HG03432 (cell line): ENCODE data around the gene NAT10.

Source experiments
- ATAC-seq: cut with Tn5 transposase; IDR thresholded peaks from one replicate; pipeline ENCODE4 v1.9.1; 2021; ENCODE audit warnings: mild to moderate bottlenecking, moderate library complexity; ENCODE audit not compliant: unreplicated experiment

Gene NAT10

DNA sequence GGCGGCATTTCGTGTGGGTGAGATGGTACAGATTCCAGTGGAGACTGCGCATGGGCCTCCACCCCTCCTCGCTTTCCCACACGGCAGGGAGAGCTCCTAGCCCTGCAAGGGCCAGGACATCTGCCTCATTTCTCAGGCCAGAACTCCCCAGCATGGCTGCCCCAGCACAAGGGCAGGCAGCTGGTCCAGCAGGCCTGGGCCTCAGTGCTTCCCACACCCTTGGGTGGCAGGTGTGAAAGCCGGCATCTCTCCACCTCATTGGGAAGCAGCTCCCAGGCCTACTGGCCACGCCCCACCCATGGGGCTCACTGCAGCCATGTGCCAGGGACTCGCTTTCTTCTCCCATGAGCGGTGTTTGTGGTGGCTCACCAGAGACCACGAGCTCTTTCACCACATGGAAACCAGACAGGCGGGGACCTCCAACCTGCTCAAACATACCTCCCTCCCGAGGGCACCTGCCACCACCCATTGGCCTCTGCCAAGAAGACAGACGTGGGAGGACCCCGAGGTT is 79.1 kb downstream of the NAT10 start:
- no peak for ATAC-seq

DNA sequence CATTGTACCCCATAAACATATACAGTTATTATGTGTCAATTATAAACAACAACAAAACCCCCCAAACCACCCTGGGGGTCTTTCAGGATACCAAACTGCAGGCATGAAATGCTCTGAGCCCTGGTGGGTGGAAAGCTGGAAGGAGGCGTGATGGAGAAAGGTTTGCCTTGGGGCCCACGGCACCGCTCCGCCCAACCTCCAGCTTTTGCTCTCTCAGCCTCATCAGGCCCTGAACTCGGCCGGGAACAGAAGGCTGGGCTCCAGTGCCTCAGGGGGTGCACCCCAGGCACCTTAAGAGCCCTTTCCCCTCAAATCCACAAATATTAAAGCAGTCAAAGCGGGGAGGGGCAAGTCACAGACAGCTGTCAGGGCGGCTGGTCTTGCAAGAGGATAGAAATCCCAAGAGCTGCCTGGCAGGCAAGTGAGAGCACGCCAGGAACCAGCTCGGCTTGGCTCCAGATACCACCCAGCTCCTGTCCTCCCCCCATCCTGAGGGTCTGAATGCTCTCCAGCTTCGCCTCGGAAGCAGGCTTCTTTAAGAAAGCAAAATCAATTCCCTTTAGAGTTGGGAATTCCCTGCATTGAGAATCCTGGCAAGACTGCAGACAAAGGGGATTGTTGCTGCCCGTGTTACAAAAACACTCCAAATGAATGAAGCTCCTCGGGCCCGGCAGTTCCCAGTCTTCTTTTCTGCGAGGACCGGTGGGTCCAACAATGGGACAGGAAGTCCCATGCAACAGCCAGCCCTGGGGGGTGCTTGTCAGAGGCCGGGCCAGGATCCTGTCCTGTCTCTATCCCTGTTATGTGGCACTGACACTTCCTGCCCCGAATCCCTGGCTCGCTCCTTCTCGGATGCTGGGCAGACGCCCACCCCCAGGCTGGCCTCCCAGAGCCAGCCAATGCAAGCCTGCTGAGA is 80.8 kb downstream of the NAT10 start:
- ATAC-seq, result no peak

DNA sequence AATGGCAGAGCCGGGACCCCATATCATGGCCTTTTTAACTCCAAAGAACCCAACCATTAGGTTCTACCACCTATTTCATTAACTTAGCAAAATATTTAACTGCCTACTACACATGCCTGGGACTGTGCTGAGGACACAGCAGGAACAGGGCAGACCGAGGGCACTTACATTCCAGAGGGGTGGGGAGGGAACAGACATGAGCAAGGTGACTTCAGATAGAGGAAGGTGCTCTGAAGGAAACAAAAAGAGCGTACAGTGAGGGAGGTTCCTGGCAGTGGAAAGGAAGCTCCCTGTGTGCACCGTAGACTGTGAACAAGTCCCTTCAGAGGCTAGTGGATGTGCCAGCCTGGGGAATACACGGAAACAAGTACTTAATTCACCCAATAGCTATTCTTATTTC is 82.8 kb downstream of the NAT10 start:
- ATAC-seq, result no peak

DNA sequence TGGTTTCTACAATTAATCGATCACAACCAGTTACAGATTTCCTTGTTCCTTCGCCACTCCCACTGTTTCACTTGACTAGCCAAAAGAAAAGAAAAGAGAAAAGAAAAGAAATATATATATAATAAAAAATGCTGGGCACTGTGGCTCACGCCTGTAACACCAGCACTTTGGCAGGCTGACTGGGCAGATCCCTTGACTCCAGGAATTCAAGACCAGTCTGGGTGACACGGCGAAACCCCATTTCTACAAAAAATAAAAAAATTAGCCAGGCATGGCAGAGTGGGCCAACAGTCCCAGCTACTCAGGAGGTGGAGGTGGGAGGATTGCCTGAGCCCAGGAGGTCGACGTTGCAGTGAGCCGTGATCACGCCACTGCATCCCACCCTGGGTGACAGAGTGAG is 83.8 kb downstream of the NAT10 start:
- no peak for ATAC-seq

DNA sequence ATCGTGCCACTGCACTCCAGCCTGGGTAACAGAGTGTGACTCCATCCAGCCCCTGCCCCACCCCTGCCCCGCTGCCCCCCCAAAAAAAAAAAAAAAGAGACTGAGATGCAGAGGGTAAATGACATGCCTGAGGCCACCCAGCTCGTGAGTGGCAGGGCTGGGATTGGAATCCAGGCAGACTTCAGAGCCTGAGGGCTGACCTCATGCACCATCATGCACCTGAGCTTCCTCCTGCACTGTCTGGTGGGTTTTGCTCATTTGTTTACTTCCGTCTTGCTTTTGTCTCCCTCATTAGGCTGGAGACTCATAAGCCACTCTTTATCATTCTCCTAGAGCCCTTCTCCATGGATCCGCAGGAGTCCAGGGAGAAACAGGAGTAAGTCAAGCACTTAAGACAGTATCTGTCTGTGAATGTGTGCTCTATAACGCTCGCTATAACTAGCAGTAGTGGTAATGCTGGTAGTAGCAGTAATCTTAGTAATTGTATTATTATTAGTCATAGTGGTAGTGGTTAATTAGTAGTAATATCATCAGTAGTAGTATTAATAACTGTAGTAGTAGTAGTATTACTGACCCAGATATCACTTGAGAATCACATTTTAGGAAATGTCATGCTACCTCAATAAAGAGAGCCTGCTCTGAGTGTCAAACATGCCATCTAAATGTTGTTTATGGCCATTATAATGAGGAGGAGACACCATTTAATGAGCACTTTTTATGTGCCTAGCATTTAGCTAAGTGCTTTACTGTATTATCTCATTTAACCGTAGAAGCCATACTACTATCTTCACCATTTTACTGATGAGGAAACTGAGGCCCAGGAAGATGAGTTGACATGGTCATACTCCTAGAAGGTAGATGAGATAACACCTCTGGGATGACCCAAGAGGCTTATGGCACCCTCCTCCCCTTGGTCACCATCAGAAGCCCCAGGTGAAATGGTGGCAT is 85.0 kb downstream of the NAT10 start:
- no peak for ATAC-seq

DNA sequence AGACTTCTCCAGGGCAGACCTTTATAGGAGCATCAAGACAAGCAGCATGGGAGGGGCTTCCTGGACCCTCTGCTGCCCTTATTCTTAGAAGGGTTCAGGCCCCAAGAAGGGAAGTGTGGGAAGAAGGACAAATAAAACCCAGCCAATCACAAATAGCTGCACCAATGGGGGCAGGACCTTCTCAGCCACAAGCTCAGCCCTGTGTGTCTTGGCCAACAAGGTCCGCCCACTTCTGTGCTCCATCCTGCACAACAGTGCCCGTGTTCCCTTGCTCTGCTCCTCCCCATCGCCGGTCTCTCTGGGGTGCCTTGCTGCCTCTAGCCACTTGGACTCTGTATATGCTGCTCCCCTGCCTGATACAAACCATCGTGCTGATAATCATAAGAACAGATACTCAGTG is 86.1 kb downstream of the NAT10 start:
- no peak for ATAC-seq

DNA sequence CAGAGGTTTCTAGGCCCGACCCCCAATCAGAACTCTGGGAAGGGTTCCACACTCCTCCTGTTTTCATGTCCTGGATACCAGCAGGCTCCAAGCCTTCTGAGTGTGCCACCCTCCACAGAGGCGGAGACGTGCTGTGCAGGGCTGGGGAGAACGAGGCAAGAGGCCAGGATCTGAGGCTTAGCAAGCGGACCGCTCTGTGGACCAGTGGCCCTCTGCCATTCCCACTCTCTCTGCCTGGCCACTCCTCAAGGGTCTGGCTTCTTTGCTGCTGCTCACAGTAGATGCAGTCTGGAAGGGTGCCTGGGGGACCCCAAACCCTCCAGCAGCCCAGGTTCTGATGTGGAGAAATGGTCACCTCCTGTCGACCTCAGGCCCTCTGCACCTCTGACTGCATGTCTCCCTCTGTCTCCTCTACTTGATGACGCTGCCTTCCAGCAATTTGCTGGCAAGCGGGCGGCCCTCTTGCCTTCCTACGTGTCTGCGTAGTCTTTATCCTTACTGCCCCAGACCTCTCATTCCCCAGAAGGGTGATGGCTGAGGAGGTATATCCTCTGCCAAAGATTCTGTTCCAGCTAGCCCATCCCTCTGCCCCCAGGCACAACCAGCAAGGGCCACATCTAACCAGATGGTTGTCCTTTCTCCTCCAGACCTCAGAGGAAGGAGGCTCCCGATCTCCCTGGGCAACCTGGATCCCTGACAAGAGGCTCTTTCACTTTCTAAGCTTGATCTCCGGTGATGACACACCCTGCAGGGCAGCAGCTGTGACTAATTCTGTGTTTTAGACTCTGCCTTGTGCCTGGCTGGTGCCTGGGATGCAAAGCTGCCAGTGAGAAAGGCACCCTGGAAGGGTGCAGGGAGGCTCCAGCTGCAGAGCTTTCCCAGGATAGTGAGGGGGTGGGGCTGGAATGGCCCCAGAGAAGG is 87.3 kb downstream of the NAT10 start:
- ATAC-seq, result peak; percentile 68

DNA sequence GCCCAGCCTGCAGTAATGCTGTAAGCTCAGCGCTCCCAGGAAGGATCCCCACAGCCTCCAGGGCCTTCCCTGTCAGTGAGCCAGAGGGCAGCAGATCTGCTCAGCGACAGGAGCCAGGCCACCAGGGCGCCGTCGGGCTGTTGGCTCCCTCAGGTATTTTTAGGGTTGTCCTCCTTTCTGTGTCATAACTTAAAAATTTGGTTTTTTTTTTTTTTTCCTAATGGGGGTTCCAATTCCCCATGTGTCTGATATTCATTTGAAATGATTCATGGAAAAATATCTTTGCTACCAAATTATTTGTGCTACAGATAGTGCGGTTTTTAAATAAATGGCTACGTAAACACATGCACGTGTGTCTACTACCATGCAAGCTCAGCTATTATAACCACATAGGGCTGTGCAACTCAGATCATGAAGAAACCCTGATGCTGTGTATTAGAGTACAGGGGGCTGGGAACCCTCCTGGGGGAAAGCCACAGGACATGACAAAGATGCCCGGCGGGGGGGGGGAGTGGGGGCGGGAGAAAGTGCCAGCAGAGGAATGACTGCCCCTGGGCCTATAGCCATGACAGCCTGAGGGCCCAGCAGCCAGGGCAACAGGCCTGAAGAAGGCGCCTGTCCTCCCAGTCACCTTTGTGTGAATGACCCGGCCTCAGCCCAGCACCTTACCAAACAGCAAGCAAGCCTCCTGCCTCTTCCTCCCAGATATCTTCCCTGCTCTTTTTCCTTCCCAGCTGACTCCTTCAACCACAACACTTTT is 89.3 kb downstream of the NAT10 start:
- ATAC-seq, result no peak
